HEK293 (cell line): ENCODE data around the gene SMIM17.

Experiments used
- CTCF ChIA-PET: fragments of 350-600 bp; formaldehyde crosslinking; extraction: SDS; loops from one replicate; lab custom pipeline; 2021; ENCODE audit warnings: antibody characterized with exemption; lab: Yijun Ruan, JAX
- POLR2A ChIA-PET: fragments of 300-600 bp; formaldehyde crosslinking; extraction: SDS; loops from one replicate; lab custom pipeline; 2020; ENCODE audit warnings: antibody characterized with exemption, inconsistent platforms; lab: Yijun Ruan, JAX
- H3K27ac ChIP-seq: fragments of 200-500 bp; sonication (Bioruptor generic); 2 replicates; pipeline ENCODE4 v1.5.1; 2014; ENCODE audit warnings: low read depth, low read length, control low read depth, inconsistent platforms; ENCODE audit errors: extremely low read depth
- H3K36me3 ChIP-seq, 2 experiments: fragments of 200-500 bp in 1 of 2; sonication (Bioruptor generic) in 1 of 2; 1 replicate in 1 of 2; 2 replicates in 1 of 2; pipeline ENCODE4 v1.5.1; 2014 to 2017; ENCODE audit warnings: inconsistent platforms in 2 of 2, low read length in 2 of 2; ENCODE audit not compliant: control insufficient read depth in 2 of 2, insufficient read depth in 1 of 2
- H3K4me1 ChIP-seq: fragments of 200-500 bp; sonication (Bioruptor generic); 2 replicates; pipeline ENCODE4 v1.5.1; 2014; ENCODE audit warnings: mild to moderate bottlenecking, low read length, inconsistent platforms; ENCODE audit not compliant: control insufficient read depth, insufficient read depth
- H3K4me3 ChIP-seq: 2 replicates; pipeline ENCODE4 v1.5.1; 2011; ENCODE audit warnings: low read depth, mild to moderate bottlenecking, control low read depth, low read length, moderate library complexity
- H3K9me3 ChIP-seq: fragments of 200-500 bp; sonication (Bioruptor generic); 2 replicates; pipeline ENCODE4 v1.5.1; 2014; ENCODE audit warnings: low read depth, low read length, inconsistent platforms; ENCODE audit not compliant: control insufficient read depth, insufficient read depth
- HOXA7 ChIP-seq: sonication (generic); formaldehyde crosslinking; IDR thresholded peaks from 2 replicates; pipeline ENCODE4 v1.8.1; 2022; ENCODE audit warnings: missing genetic modification reagents, borderline replicate concordance
- RBAK ChIP-seq: fragments of 450-650 bp; formaldehyde crosslinking; IDR thresholded peaks from 2 replicates; pipeline ENCODE4 v1.5.1; 2016; ENCODE audit warnings: missing biosample characterization, missing genetic modification characterization
- ZNF140 ChIP-seq: fragments of 450-650 bp; formaldehyde crosslinking; IDR thresholded peaks from 2 replicates; pipeline ENCODE4 v1.5.1; 2016; ENCODE audit warnings: missing biosample characterization, missing genetic modification characterization
- ZNF16 ChIP-seq: fragments of 450-650 bp; formaldehyde crosslinking; IDR thresholded peaks from 2 replicates; pipeline ENCODE4 v1.5.1; 2016; ENCODE audit warnings: low read depth, missing biosample characterization, missing genetic modification characterization
- ZNF391 ChIP-seq: fragments of 450-650 bp; formaldehyde crosslinking; IDR thresholded peaks from 2 replicates; pipeline ENCODE4 v1.5.1; 2016; ENCODE audit warnings: low read depth, missing biosample characterization, missing genetic modification characterization, borderline replicate concordance
- ZNF514 ChIP-seq: fragments of 450-650 bp; formaldehyde crosslinking; IDR thresholded peaks from 2 replicates; pipeline ENCODE4 v1.5.1; 2016; ENCODE audit warnings: missing biosample characterization, missing genetic modification characterization
- ZNF549 ChIP-seq: fragments of 450-650 bp; IDR thresholded peaks from 2 replicates; pipeline ENCODE4 v1.5.1; 2018; ENCODE audit warnings: missing biosample characterization, missing genetic modification characterization, mild to moderate bottlenecking, inconsistent platforms, moderate library complexity
- ZNF610 ChIP-seq: fragments of 450-650 bp; formaldehyde crosslinking; IDR thresholded peaks from 2 replicates; pipeline ENCODE4 v1.5.1; 2016; ENCODE audit warnings: missing biosample characterization, missing genetic modification characterization, borderline replicate concordance
- TF ChIP-seq, protein P1 (sequence below): fragments of 450-650 bp; formaldehyde crosslinking; IDR thresholded peaks from 2 replicates; pipeline ENCODE4 v1.5.1; 2016; ENCODE audit warnings: missing biosample characterization, missing genetic modification characterization
- TF ChIP-seq, protein P2 (sequence below): fragments of 450-650 bp; formaldehyde crosslinking; IDR thresholded peaks from 2 replicates; pipeline ENCODE4 v1.5.1; 2016; ENCODE audit warnings: missing biosample characterization, missing genetic modification characterization
- TF ChIP-seq, protein P3 (sequence below): fragments of 450-650 bp; formaldehyde crosslinking; IDR thresholded peaks from 2 replicates; pipeline ENCODE4 v1.5.1; 2016; ENCODE audit warnings: missing biosample characterization, missing genetic modification characterization, low read depth
- TF ChIP-seq, protein P4 (sequence below): fragments of 450-650 bp; formaldehyde crosslinking; IDR thresholded peaks from 2 replicates; pipeline ENCODE4 v1.5.1; 2016; ENCODE audit warnings: missing biosample characterization, missing genetic modification characterization, low read depth
- TF ChIP-seq, protein P5 (sequence below): fragments of 450-650 bp; formaldehyde crosslinking; IDR thresholded peaks from 2 replicates; pipeline ENCODE4 v1.5.1; 2017; ENCODE audit warnings: missing biosample characterization, missing genetic modification characterization
- TF ChIP-seq, protein P6 (sequence below): IDR thresholded peaks from 2 replicates; pipeline ENCODE4 v1.6.1; 2011; ENCODE audit warnings: mild to moderate bottlenecking, low read depth, low read length, borderline replicate concordance
- TF ChIP-seq, protein P7 (sequence below): fragments of 450-650 bp; formaldehyde crosslinking; conservative IDR thresholded peaks from 2 replicates; pipeline ENCODE4 v1.5.1; 2016; ENCODE audit warnings: low read depth, missing biosample characterization, missing genetic modification characterization

Gene SMIM17

DNA sequence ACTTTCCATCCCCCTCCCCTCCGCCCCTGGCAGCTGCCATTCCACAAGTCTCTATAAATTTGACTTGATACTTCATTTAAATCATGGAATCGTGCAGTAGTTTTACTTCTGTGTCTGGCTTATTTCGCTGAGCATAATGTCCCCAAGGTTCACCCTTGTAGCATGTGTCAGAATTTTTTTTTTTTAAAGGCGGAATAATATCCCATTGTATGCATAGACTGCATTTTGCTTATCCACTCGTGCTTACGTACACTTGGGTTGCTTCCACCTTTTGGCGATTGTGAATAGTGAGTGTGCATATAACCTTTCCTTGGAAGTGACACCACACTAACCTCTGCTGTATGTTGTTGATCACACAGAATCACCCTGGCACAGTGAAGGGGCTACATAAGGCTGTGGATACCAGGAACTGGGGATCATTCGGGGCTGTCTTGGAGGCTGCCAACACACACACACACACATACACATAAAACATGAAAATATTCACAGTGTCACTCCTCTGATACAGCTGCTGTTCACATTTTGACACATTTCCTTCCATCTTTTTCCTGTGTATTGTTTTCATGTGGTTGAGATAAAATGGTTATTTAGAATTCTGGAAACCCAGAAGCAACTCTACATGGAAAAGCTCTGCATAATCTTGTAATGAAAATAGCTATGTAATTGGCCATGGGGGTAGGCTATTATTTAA is 34.5 kb upstream of the SMIM17 start (continued):
- TF ChIP-seq, protein P1, sequence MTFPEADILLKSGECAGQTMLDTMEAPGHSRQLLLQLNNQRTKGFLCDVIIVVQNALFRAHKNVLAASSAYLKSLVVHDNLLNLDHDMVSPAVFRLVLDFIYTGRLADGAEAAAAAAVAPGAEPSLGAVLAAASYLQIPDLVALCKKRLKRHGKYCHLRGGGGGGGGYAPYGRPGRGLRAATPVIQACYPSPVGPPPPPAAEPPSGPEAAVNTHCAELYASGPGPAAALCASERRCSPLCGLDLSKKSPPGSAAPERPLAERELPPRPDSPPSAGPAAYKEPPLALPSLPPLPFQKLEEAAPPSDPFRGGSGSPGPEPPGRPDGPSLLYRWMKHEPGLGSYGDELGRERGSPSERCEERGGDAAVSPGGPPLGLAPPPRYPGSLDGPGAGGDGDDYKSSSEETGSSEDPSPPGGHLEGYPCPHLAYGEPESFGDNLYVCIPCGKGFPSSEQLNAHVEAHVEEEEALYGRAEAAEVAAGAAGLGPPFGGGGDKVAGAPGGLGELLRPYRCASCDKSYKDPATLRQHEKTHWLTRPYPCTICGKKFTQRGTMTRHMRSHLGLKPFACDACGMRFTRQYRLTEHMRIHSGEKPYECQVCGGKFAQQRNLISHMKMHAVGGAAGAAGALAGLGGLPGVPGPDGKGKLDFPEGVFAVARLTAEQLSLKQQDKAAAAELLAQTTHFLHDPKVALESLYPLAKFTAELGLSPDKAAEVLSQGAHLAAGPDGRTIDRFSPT (tag by site-specific recombination): no peak
- TF ChIP-seq ZNF16 (tag by site-specific recombination): no peak
- TF ChIP-seq, protein P2, sequence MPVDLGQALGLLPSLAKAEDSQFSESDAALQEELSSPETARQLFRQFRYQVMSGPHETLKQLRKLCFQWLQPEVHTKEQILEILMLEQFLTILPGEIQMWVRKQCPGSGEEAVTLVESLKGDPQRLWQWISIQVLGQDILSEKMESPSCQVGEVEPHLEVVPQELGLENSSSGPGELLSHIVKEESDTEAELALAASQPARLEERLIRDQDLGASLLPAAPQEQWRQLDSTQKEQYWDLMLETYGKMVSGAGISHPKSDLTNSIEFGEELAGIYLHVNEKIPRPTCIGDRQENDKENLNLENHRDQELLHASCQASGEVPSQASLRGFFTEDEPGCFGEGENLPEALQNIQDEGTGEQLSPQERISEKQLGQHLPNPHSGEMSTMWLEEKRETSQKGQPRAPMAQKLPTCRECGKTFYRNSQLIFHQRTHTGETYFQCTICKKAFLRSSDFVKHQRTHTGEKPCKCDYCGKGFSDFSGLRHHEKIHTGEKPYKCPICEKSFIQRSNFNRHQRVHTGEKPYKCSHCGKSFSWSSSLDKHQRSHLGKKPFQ (tag by site-specific recombination): no peak
- TF ChIP-seq, protein P3, sequence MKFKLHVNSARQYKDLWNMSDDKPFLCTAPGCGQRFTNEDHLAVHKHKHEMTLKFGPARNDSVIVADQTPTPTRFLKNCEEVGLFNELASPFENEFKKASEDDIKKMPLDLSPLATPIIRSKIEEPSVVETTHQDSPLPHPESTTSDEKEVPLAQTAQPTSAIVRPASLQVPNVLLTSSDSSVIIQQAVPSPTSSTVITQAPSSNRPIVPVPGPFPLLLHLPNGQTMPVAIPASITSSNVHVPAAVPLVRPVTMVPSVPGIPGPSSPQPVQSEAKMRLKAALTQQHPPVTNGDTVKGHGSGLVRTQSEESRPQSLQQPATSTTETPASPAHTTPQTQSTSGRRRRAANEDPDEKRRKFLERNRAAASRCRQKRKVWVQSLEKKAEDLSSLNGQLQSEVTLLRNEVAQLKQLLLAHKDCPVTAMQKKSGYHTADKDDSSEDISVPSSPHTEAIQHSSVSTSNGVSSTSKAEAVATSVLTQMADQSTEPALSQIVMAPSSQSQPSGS (tag by site-specific recombination): no peak
- no peak for TF ChIP-seq ZNF549 (tag by site-specific recombination)
- TF ChIP-seq, protein P4, sequence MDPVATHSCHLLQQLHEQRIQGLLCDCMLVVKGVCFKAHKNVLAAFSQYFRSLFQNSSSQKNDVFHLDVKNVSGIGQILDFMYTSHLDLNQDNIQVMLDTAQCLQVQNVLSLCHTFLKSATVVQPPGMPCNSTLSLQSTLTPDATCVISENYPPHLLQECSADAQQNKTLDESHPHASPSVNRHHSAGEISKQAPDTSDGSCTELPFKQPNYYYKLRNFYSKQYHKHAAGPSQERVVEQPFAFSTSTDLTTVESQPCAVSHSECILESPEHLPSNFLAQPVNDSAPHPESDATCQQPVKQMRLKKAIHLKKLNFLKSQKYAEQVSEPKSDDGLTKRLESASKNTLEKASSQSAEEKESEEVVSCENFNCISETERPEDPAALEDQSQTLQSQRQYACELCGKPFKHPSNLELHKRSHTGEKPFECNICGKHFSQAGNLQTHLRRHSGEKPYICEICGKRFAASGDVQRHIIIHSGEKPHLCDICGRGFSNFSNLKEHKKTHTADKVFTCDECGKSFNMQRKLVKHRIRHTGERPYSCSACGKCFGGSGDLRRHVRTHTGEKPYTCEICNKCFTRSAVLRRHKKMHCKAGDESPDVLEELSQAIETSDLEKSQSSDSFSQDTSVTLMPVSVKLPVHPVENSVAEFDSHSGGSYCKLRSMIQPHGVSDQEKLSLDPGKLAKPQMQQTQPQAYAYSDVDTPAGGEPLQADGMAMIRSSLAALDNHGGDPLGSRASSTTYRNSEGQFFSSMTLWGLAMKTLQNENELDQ (tag by site-specific recombination): no peak
- TF ChIP-seq HOXA7 (CRISPR knock-in tag): no peak

DNA sequence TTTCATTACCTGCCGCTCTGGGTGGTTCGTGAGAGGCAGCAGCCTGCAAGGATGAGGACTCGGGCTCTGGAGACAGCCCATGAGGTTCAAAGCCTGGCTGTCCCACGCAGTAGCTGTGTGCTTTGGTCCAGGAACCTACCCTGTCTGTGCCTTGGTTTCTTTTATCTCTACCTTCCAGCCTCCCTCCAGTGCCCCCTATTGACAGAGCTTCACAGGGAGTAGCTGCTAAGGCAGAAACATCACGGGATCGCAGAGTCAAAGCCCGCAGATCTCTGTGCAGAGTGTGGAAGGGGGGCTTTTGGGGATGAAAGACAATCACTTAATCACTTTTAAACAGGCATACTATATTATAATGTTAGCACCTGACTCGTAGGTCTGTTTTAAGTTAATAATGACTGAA is 31.7 kb upstream of the SMIM17 start:
- Histone ChIP-seq H3K27ac (no peak overlapping the region), H3K9me3 (peaks cover 13% of the 10 kb centered on the region), H3K36me3 (peaks cover 0 to 12% of the 10 kb centered on the region in 2 experiments; a peak in 2 of 3 replicates), H3K4me3 (no peak overlapping the region), H3K4me1 (no peaks in the 10 kb centered on the region)
- ChIA-PET POLR2A (no interaction called here), CTCF (interaction anchor here (0.6 kb wide), 1 partner anchor 1832 kb away, joined by 3 read pairs; no protein-coding TSS in a partner anchor)
- TF ChIP-seq, protein P5, sequence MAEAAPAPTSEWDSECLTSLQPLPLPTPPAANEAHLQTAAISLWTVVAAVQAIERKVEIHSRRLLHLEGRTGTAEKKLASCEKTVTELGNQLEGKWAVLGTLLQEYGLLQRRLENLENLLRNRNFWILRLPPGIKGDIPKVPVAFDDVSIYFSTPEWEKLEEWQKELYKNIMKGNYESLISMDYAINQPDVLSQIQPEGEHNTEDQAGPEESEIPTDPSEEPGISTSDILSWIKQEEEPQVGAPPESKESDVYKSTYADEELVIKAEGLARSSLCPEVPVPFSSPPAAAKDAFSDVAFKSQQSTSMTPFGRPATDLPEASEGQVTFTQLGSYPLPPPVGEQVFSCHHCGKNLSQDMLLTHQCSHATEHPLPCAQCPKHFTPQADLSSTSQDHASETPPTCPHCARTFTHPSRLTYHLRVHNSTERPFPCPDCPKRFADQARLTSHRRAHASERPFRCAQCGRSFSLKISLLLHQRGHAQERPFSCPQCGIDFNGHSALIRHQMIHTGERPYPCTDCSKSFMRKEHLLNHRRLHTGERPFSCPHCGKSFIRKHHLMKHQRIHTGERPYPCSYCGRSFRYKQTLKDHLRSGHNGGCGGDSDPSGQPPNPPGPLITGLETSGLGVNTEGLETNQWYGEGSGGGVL: no peak
- TF ChIP-seq ZNF391 (tag by site-specific recombination) (no peak), ZNF140 (tag by site-specific recombination) (no peak), RBAK (no peak), ZNF514 (tag by site-specific recombination) (no peak), ZNF610 (tag by site-specific recombination) (no peak)
- TF ChIP-seq, protein P6, sequence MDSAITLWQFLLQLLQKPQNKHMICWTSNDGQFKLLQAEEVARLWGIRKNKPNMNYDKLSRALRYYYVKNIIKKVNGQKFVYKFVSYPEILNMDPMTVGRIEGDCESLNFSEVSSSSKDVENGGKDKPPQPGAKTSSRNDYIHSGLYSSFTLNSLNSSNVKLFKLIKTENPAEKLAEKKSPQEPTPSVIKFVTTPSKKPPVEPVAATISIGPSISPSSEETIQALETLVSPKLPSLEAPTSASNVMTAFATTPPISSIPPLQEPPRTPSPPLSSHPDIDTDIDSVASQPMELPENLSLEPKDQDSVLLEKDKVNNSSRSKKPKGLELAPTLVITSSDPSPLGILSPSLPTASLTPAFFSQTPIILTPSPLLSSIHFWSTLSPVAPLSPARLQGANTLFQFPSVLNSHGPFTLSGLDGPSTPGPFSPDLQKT: no peak
- TF ChIP-seq, protein P7, sequence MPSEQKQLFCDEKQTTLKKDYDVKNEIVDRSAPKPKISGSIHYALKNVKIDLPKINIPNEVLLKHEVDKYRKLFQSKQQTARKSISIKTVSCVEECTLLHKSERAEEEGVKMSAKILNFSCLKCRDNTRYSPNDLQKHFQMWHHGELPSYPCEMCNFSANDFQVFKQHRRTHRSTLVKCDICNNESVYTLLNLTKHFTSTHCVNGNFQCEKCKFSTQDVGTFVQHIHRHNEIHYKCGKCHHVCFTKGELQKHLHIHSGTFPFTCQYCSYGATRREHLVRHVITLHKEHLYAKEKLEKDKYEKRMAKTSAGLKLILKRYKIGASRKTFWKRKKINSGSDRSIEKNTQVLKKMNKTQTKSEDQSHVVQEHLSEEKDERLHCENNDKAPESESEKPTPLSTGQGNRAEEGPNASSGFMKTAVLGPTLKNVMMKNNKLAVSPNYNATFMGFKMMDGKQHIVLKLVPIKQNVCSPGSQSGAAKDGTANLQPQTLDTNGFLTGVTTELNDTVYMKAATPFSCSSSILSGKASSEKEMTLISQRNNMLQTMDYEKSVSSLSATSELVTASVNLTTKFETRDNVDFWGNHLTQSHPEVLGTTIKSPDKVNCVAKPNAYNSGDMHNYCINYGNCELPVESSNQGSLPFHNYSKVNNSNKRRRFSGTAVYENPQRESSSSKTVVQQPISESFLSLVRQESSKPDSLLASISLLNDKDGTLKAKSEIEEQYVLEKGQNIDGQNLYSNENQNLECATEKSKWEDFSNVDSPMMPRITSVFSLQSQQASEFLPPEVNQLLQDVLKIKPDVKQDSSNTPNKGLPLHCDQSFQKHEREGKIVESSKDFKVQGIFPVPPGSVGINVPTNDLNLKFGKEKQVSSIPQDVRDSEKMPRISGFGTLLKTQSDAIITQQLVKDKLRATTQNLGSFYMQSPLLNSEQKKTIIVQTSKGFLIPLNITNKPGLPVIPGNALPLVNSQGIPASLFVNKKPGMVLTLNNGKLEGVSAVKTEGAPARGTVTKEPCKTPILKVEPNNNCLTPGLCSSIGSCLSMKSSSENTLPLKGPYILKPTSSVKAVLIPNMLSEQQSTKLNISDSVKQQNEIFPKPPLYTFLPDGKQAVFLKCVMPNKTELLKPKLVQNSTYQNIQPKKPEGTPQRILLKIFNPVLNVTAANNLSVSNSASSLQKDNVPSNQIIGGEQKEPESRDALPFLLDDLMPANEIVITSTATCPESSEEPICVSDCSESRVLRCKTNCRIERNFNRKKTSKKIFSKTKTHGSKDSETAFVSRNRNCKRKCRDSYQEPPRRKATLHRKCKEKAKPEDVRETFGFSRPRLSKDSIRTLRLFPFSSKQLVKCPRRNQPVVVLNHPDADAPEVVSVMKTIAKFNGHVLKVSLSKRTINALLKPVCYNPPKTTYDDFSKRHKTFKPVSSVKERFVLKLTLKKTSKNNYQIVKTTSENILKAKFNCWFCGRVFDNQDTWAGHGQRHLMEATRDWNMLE (tag by site-specific recombination): no peak
